Tibial nerve (tissue), 4 donors: ENCODE measurements around the gene ANAPC16. TPM values are rescaled to one million over a fixed set of nuclear protein-coding genes. Genes with fewer than 3 reads are reported as not detected.

ENCODE experiments used
- DNase-seq, 2 donors: peaks; one replicate each; pipeline ENCODE4 v3.0.0-alpha.2; 2019; ENCODE audit warnings: low spot score in 2 of 2
- H3K27ac ChIP-seq, 4 donors: fragments of 200-600 bp; sonication (generic) in 3 of 4; one replicate each; pipeline ENCODE4 v1.5.1; 2017 to 2019; ENCODE audit warnings: mild to moderate bottlenecking in 1 of 4
- H3K27me3 ChIP-seq, 2 donors: fragments of 200-600 bp; sonication (generic) in 1 of 2; one replicate each; pipeline versions ENCODE4 v1.5.1 to v1.6.0; 2017 to 2019
- H3K36me3 ChIP-seq, 3 donors: fragments of 200-600 bp; sonication (generic); one replicate each; pipeline ENCODE4 v1.5.1; 2018 to 2019
- H3K4me1 ChIP-seq, 4 donors: fragments of 200-600 bp; sonication (generic) in 3 of 4; one replicate each; pipeline ENCODE4 v1.5.1; 2017 to 2019
- H3K4me3 ChIP-seq, 4 donors: fragments of 200-600 bp; sonication (generic) in 3 of 4; one replicate each; pipeline ENCODE4 v1.5.1; 2017 to 2019; ENCODE audit warnings: mild to moderate bottlenecking in 1 of 4, moderate library complexity in 1 of 4
- H3K9me3 ChIP-seq, 4 donors: fragments of 200-600 bp; sonication (generic) in 3 of 4; one replicate each; pipeline ENCODE4 v1.5.1; 2017 to 2019
- CTCF ChIP-seq, 5 experiments: fragments of 200-600 bp in 3 of 5; fragments of 450-650 bp in 2 of 5; sonication (generic) in 3 of 5; IDR thresholded peaks; one replicate each; pipeline ENCODE4 v1.5.1; 2016 to 2019; ENCODE audit warnings: antibody characterized with exemption in 5 of 5, mild to moderate bottlenecking in 3 of 5, moderate library complexity in 2 of 5
- EP300 ChIP-seq, 2 donors: sonication (generic); formaldehyde crosslinking; IDR thresholded peaks; one replicate each; pipeline ENCODE4 v1.6.1; 2017; ENCODE audit warnings: antibody characterized with exemption in 2 of 2, mild to moderate bottlenecking in 1 of 2
- POLR2A ChIP-seq, 2 donors: fragments of 450-650 bp; IDR thresholded peaks; one replicate each; pipeline ENCODE4 v1.6.1; 2017; ENCODE audit warnings: antibody characterized with exemption in 2 of 2, mild to moderate bottlenecking in 2 of 2, moderate library complexity in 2 of 2
- WGBS, 2 donors: methylation state at CpG; one replicate each; pipeline ENCODE4 v1.1.5; 2018; 5-methylcytosine and 5-hydroxymethylcytosine counted together
- total RNA-seq, 4 donors: library from RNA; depleted of rRNA; stranded (reverse); fragments of >200 nt; gene quantifications; one replicate each; pipeline ENCODE4 v1.1.0, GENCODE V29; 2016

Gene ANAPC16
- total RNA-seq, 4 donors from 2014 or later, result 52.6 to 72.3 (median 61.9) TPM

GRCh38 chr10:72260976-72261783 is 45.4 kb downstream of the ANAPC16 start:
- TF ChIP-seq EP300 (IDR thresholded peaks at IDR 0.05), result no peak
- no peak for TF ChIP-seq CTCF (IDR thresholded peaks at IDR 0.05)
- peak; percentile 50 to 70 for TF ChIP-seq POLR2A (IDR thresholded peaks at IDR 0.05)
- 4 to 14% methylated on average over 22 to 30 of the region's 30 CpGs for WGBS, 2 donors
- no peak for DNase-seq
- no peaks in the 10 kb centered on the region for H3K9me3 ChIP-seq
- H3K27ac ChIP-seq, result peak overlapping the region; percentile 93 to 99 (median 98)
- peaks cover 4 to 85% (median 70%) of the 10 kb centered on the region in 4 donors for H3K4me1 ChIP-seq
- no peaks in the 10 kb centered on the region for H3K36me3 ChIP-seq
- no peaks in the 10 kb centered on the region for H3K27me3 ChIP-seq
- peak overlapping the region; percentile 35 to 62 (median 48) for H3K4me3 ChIP-seq

GRCh38 chr10:72261784-72262404 is 46.1 kb downstream of the ANAPC16 start:
- TF ChIP-seq POLR2A (IDR thresholded peaks at IDR 0.05), result no peak
- TF ChIP-seq CTCF (IDR thresholded peaks at IDR 0.05), result no peak
- no peak for TF ChIP-seq EP300 (IDR thresholded peaks at IDR 0.05)
- Histone ChIP-seq H3K27ac (peak overlapping the region; percentile 93 to 99 (median 98)), H3K27me3 (no peaks in the 10 kb centered on the region), H3K4me1 (peaks cover 4 to 81% (median 65%) of the 10 kb centered on the region in 4 donors), H3K36me3 (no peaks in the 10 kb centered on the region), H3K4me3 (peak overlapping the region in 2 of 4 donors; percentile 49 to 62), H3K9me3 (no peaks in the 10 kb centered on the region)
- 89 to 93% methylated on average over 7 of the region's 7 CpGs for WGBS, 2 donors
- no peak for DNase-seq

GRCh38 chr10:72263613-72264241 is 47.9 kb downstream of the ANAPC16 start:
- H3K4me1 ChIP-seq, result peaks cover 0 to 63% (median 48%) of the 10 kb centered on the region in 4 donors
- no peak overlapping the region for H3K4me3 ChIP-seq
- TF ChIP-seq CTCF (IDR thresholded peaks at IDR 0.05) (no peak), EP300 (IDR thresholded peaks at IDR 0.05) (no peak)
- WGBS, 2 donors, result 78 to 81% methylated on average over 6 of the region's 6 CpGs
- peak overlapping the region in 3 of 4 donors; percentile 54 to 99 (median 99) for H3K27ac ChIP-seq
- DNase-seq, result no peak
- H3K27me3 ChIP-seq, result no peaks in the 10 kb centered on the region
- no peaks in the 10 kb centered on the region for H3K36me3 ChIP-seq
- H3K9me3 ChIP-seq, result no peaks in the 10 kb centered on the region

GRCh38 chr10:72264536-72264935 is 48.7 kb downstream of the ANAPC16 start:
- DNase-seq, result no peak

More at GRCh38 chr10:72264536-72264935, 48.7 kb downstream of the ANAPC16 start:
- Histone ChIP-seq H3K4me3 (no peak overlapping the region), H3K4me1 (peaks cover 0 to 55% (median 40%) of the 10 kb centered on the region in 4 donors), H3K36me3 (no peaks in the 10 kb centered on the region), H3K9me3 (no peaks in the 10 kb centered on the region), H3K27me3 (no peaks in the 10 kb centered on the region), H3K27ac (peak overlapping the region in 2 of 4 donors; percentile 99)
- TF ChIP-seq CTCF (IDR thresholded peaks at IDR 0.05), result no peak
- TF ChIP-seq EP300 (IDR thresholded peaks at IDR 0.05), result no peak
- no peak for TF ChIP-seq POLR2A (IDR thresholded peaks at IDR 0.05)
- WGBS, 2 donors, result 93 to 96% methylated on average over 1 of the region's 1 CpG
